OCI-LY1 (cell line): ENCODE measurements around the gene SSPN.

ENCODE experiments used
- CTCF ChIP-seq: fragments of 200-600 bp; sonication (generic), shearing (Covaris generic); IDR thresholded peaks from 2 replicates; pipeline ENCODE4 v1.5.1; 2017; ENCODE audit warnings: mild to moderate bottlenecking, antibody characterized with exemption, low read length, moderate library complexity, mixed read lengths
- EZH2 ChIP-seq: fragments of 200-600 bp; sonication (generic), shearing (Covaris generic); IDR thresholded peaks from 2 replicates; pipeline ENCODE4 v1.8.0; 2017; ENCODE audit warnings: borderline replicate concordance, mixed run types, mild to moderate bottlenecking, antibody characterized with exemption, low read length, moderate library complexity, mixed read lengths

DNA sequence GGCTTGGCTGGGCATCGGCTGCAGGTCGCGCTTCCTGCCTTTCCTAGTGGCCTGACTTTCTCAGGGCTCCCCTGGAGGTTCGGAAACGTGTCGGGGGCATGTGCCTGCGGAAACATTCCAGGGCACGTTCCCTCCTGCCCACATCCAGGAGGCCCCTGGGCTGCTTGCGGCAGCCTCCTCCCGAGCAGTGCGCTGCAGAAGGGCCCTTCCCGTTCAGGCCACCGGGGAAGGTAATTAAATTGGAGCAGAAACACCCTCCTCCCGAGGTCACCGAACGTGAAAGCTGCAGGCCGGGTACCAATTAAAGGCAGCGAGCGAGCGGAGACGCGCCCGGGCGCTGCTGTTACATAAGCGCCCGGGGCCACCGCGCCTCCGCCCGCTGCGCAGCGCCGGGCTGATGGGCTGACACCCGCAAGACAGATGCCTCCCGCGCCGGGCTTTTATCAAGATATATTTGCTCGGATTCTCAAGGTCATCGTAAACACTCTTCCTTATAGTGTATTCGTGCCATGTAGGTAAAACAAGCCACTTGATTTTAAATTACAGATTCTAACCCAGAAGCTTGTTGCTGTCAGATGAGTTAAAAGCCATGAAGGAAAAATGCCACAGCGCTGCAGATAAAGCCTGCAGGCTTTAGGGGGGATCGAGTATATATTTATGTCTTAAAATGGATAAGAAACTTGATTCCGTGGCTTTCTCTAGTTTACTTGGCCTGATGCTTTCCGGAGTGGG is 31.4 kb downstream of the SSPN start:
- TF ChIP-seq CTCF (no peak), EZH2 (no peak)
